ENCODE measurements around the gene THTPA.

DNA sequence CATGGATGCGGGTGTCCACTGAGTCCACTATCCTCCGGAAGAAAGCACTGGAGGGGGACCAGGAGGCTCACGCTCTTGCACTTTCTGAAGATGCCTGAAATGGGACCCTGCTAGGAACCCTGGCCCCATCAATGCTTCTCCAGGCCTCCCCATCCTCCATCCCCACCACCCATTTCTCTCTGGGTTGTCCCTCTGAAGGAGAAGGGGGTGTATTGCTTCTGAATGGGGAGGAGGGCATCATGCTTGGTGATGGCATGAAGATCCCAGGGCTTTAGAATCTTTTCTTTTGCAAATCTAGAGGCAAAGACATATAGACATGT lies 23.2 kb downstream of the THTPA start:
- TF ChIP-seq POLR2A (IDR thresholded peaks at IDR 0.05; ENCODE audit: low read length) (no peak), GATA1 (IDR thresholded peaks at IDR 0.05; ENCODE audit: low read depth, low read length) (no peak)

Measured in erythroblast (primary cell).